Measurements from ENCODE around the gene ZBTB4. TPM values are rescaled to one million over a fixed set of nuclear protein-coding genes. Genes with fewer than 3 reads are reported as not detected.
A peak's percentile ranks its signal among the peaks of the same experiment; 100 is the strongest.

ZBTB4 gene
- total and polyA plus RNA-seq, 9 of the 15 experiments (the other 6 are each of a cell fraction or from before 2014, with no cell fraction given) = 0.92 to 6.9 (median 3.3) TPM

GRCh38 chr17:7483255-7484066 lies 4.0 kb upstream of the ZBTB4 start (continued):
- TF ChIP-seq E2F5 (CRISPR knock-in tag; IDR thresholded peaks at IDR 0.05) = no peak
- TF ChIP-seq ZNF75A (CRISPR knock-in tag; IDR thresholded peaks at IDR 0.05) = no peak
- no peak for TF ChIP-seq MAFF (IDR thresholded peaks at IDR 0.05; ENCODE audit: low read length)
- peak in 1 of 2 experiments; percentile 58; a peak in 1 of 4 replicates for TF ChIP-seq RCOR1 (IDR thresholded peaks at IDR 0.05; ENCODE audit: borderline replicate concordance in 1 of 2, low read depth in 2 of 2, low read length in 2 of 2)
- no peak for TF ChIP-seq KAT8 (IDR thresholded peaks at IDR 0.05; ENCODE audit: low read depth)
- TF ChIP-seq ILK (tag; IDR thresholded peaks at IDR 0.05; ENCODE audit: borderline replicate concordance, low read depth) = no peak
- no peak for TF ChIP-seq GTF2A2 (tag; IDR thresholded peaks at IDR 0.05)
- no peak for TF ChIP-seq AFF4 (CRISPR knock-in tag; IDR thresholded peaks at IDR 0.05)
- TF ChIP-seq NR0B1 (IDR thresholded peaks at IDR 0.05; ENCODE audit: partially characterized antibody) = no peak
- TF ChIP-seq CREB3L1 (IDR thresholded peaks at IDR 0.05; ENCODE audit: borderline replicate concordance, low read depth) = peak; percentile 72
- TF ChIP-seq HNRNPLL (IDR thresholded peaks at IDR 0.05; ENCODE audit: low read depth, low read length, poor library complexity, severe bottlenecking) = no peak
- no peak for TF ChIP-seq HLTF (IDR thresholded peaks at IDR 0.05)
- no peak for TF ChIP-seq ZNF512 (tag; IDR thresholded peaks at IDR 0.05)
- 0 out of 2 replicates have a peak, but pooled peaks have one; percentile 2 for TF ChIP-seq POLR2AphosphoS5 (IDR thresholded peaks at IDR 0.05; ENCODE audit: control insufficient read depth, insufficient read depth, low read depth, low read length)
- TF ChIP-seq ZNF184 (CRISPR knock-in tag; IDR thresholded peaks at IDR 0.05) = no peak
- TF ChIP-seq FOXJ2 (tag; IDR thresholded peaks at IDR 0.05) = no peak; the same call in 1 of the 2 replicates
- TF ChIP-seq EHMT2 (IDR thresholded peaks at IDR 0.05) = no peak
- TF ChIP-seq SMARCC2 (IDR thresholded peaks at IDR 0.05; ENCODE audit: low read depth) = no peak
